Osteocyte (in vitro differentiated cells): ENCODE data around the gene CDH4. TPM values are rescaled to one million over a fixed set of nuclear protein-coding genes. Genes with fewer than 3 reads are reported as not detected.

Experiments
- DNase-seq: peaks from one replicate; pipeline ENCODE4 v3.0.0; 2021; ENCODE audit warnings: mixed read lengths; ENCODE audit not compliant: unreplicated experiment; ENCODE audit errors: extremely low spot score
- H3K27ac Mint-ChIP-seq: one replicate; pipeline ENCODE4 v1.8.0; 2021; ENCODE audit warnings: mild to moderate bottlenecking, mixed read lengths; ENCODE audit not compliant: unreplicated experiment
- H3K27me3 Mint-ChIP-seq: one replicate; pipeline ENCODE4 v1.8.0; 2021; ENCODE audit warnings: mixed read lengths; ENCODE audit not compliant: unreplicated experiment
- H3K36me3 Mint-ChIP-seq: one replicate; pipeline ENCODE4 v1.8.0; 2021; ENCODE audit warnings: mixed read lengths; ENCODE audit not compliant: unreplicated experiment
- H3K4me1 Mint-ChIP-seq: one replicate; pipeline ENCODE4 v1.8.0; 2021; ENCODE audit warnings: mixed read lengths; ENCODE audit not compliant: unreplicated experiment
- H3K4me3 Mint-ChIP-seq: one replicate; pipeline ENCODE4 v1.8.0; 2021; ENCODE audit warnings: mild to moderate bottlenecking, moderate library complexity, mixed read lengths; ENCODE audit not compliant: unreplicated experiment
- H3K9me3 Mint-ChIP-seq: one replicate; pipeline ENCODE4 v1.8.0; 2021; ENCODE audit warnings: mixed read lengths; ENCODE audit not compliant: unreplicated experiment
- CTCF ChIP-seq: fragments of 200-600 bp; sonication (generic); IDR thresholded peaks from 2 replicates; pipeline ENCODE4 v1.5.0; 2021; ENCODE audit warnings: antibody characterized with exemption, mild to moderate bottlenecking, moderate library complexity
- total RNA-seq: library from RNA; stranded (reverse); gene quantifications from 2 replicates; pipeline ENCODE4 v1.2.1, GENCODE V29; 2021

Gene CDH4
- total RNA-seq, 1 donor from 2014 or later, result 1.3 TPM

- no peak for DNase-seq
- Mint-ChIP-seq H3K4me1 (peaks cover 11% of the 10 kb centered on the region), H3K9me3 (peaks cover 5% of the 10 kb centered on the region), H3K27me3 (peaks cover 3% of the 10 kb centered on the region), H3K4me3 (no peak overlapping the region), H3K36me3 (no peaks in the 10 kb centered on the region), H3K27ac (no peak overlapping the region)
- TF ChIP-seq CTCF, result no peak
Measured at GRCh38 chr20:61256365-61256764, 4.3 kb downstream of the CDH4 start.

GRCh38 chr20:61256824-61257223, 4.8 kb downstream of the CDH4 start:
- Mint-ChIP-seq H3K9me3 (peaks cover 5% of the 10 kb centered on the region), H3K4me3 (no peak overlapping the region), H3K4me1 (peaks cover 8% of the 10 kb centered on the region), H3K27me3 (no peaks in the 10 kb centered on the region), H3K36me3 (no peaks in the 10 kb centered on the region), H3K27ac (no peak overlapping the region)
- TF ChIP-seq CTCF, result no peak
- no peak for DNase-seq

GRCh38 chr20:61257611-61258010, 5.5 kb downstream of the CDH4 start:
- Mint-ChIP-seq H3K36me3 (no peaks in the 10 kb centered on the region), H3K9me3 (peaks cover 5% of the 10 kb centered on the region), H3K27ac (no peak overlapping the region), H3K4me1 (peaks cover 8% of the 10 kb centered on the region), H3K27me3 (no peaks in the 10 kb centered on the region), H3K4me3 (no peak overlapping the region)
- no peak for DNase-seq
- TF ChIP-seq CTCF, result no peak

GRCh38 chr20:61259741-61260140, 7.7 kb downstream of the CDH4 start:
- no peaks in the 10 kb centered on the region for H3K36me3 Mint-ChIP-seq
- no peaks in the 10 kb centered on the region for H3K4me1 Mint-ChIP-seq
- H3K9me3 Mint-ChIP-seq, result peaks cover 5% of the 10 kb centered on the region
- no peak overlapping the region for H3K27ac Mint-ChIP-seq
- DNase-seq, result no peak
- no peak for TF ChIP-seq CTCF
- no peaks in the 10 kb centered on the region for H3K27me3 Mint-ChIP-seq
- no peak overlapping the region for H3K4me3 Mint-ChIP-seq

GRCh38 chr20:61260905-61261304, 8.8 kb downstream of the CDH4 start:
- Mint-ChIP-seq H3K27ac (no peak overlapping the region), H3K4me1 (no peaks in the 10 kb centered on the region), H3K4me3 (no peak overlapping the region), H3K9me3 (peaks cover 5% of the 10 kb centered on the region), H3K36me3 (no peaks in the 10 kb centered on the region), H3K27me3 (no peaks in the 10 kb centered on the region)
- no peak for DNase-seq
- no peak for TF ChIP-seq CTCF
